Amniotic stem cell (primary cell): Measurements from ENCODE around the gene HSPA4.

ENCODE experiments used
- DNase-seq: peaks from one replicate; lab custom pipeline; 2025; lab: John Stamatoyannopoulos, UW

Gene HSPA4

GRCh38 chr5:133106343-133106742 lies 54.5 kb downstream of the HSPA4 start:
- no peak for DNase-seq

GRCh38 chr5:133106761-133107572 lies 55.2 kb downstream of the HSPA4 start:
- DNase-seq = no peak

GRCh38 chr5:133108481-133108921 lies 56.7 kb downstream of the HSPA4 start:
- DNase-seq = no peak

- DNase-seq = no peak
Measured at GRCh38 chr5:133109655-133110483, 58.1 kb downstream of the HSPA4 start.

GRCh38 chr5:133110709-133111108 lies 58.9 kb downstream of the HSPA4 start:
- DNase-seq = no peak

GRCh38 chr5:133111299-133111698 lies 59.5 kb downstream of the HSPA4 start:
- peak; percentile 76 for DNase-seq

- DNase-seq = no peak
Measured at GRCh38 chr5:133112026-133112660, 60.3 kb downstream of the HSPA4 start.

- DNase-seq = no peak
Measured at GRCh38 chr5:133113331-133114061, 61.7 kb downstream of the HSPA4 start.

GRCh38 chr5:133114166-133114932 lies 62.5 kb downstream of the HSPA4 start:
- no peak for DNase-seq

GRCh38 chr5:133114933-133115310 lies 63.1 kb downstream of the HSPA4 start:
- no peak for DNase-seq

GRCh38 chr5:133116601-133117000 lies 64.8 kb downstream of the HSPA4 start:
- no peak for DNase-seq

GRCh38 chr5:133117166-133117911 lies 65.5 kb downstream of the HSPA4 start:
- no peak for DNase-seq

GRCh38 chr5:133117912-133118445 lies 66.2 kb downstream of the HSPA4 start:
- no peak for DNase-seq

- DNase-seq = no peak
Measured at GRCh38 chr5:133118741-133119140, 66.9 kb downstream of the HSPA4 start.

- no peak for DNase-seq
Measured at GRCh38 chr5:133119233-133119711, 67.5 kb downstream of the HSPA4 start.

- DNase-seq = no peak
Measured at GRCh38 chr5:133120156-133120750, 68.4 kb downstream of the HSPA4 start.

- no peak for DNase-seq
Measured at GRCh38 chr5:133121080-133121479, 69.3 kb downstream of the HSPA4 start.

GRCh38 chr5:133121611-133122150 lies 69.9 kb downstream of the HSPA4 start:
- DNase-seq = no peak

GRCh38 chr5:133122711-133123110 lies 70.9 kb downstream of the HSPA4 start:
- DNase-seq = no peak
